Measurements from ENCODE around the gene SEMA4B.
A peak's percentile ranks its signal among the peaks of the same experiment; 100 is the strongest.

SEMA4B gene

GRCh38 chr15:90217671-90218394 is 16.7 kb downstream of the SEMA4B start:
- no peaks in the 10 kb centered on the region for H3K9me3 ChIP-seq (ENCODE audit: control insufficient read depth, low read length)
- no peak overlapping the region for H4K8ac ChIP-seq (ENCODE audit: low read length)
- H3K27me3 ChIP-seq (ENCODE audit: control insufficient read depth in 1 of 2, insufficient read depth in 1 of 2, low read length in 2 of 2): no peaks in the 10 kb centered on the region
- H3K4me2 ChIP-seq (ENCODE audit: low read length, poor library complexity, severe bottlenecking): no peak overlapping the region
- H3K9ac ChIP-seq (ENCODE audit: low read length): no peak overlapping the region
- H4K91ac ChIP-seq (ENCODE audit: low read length): no peak overlapping the region
- no peak for DNase-seq
- no peak overlapping the region for H3K23ac ChIP-seq (ENCODE audit: low read length in 2 of 2)
- no peak overlapping the region for H2BK120ac ChIP-seq (ENCODE audit: low read depth, low read length)
- no peak overlapping the region for H3K14ac ChIP-seq (ENCODE audit: low read length in 2 of 2)
- 87% methylated on average over 8 of the region's 9 CpGs for WGBS
- H3K18ac ChIP-seq (ENCODE audit: low read depth in 1 of 2, low read length in 2 of 2): no peak overlapping the region
- H3K4me1 ChIP-seq (ENCODE audit: control insufficient read depth, insufficient read depth, low read depth, low read length): peaks cover 21% of the 10 kb centered on the region
- H3K4ac ChIP-seq (ENCODE audit: low read depth in 1 of 2, low read length in 2 of 2): no peak overlapping the region
- H2BK12ac ChIP-seq (ENCODE audit: low read length in 2 of 2): no peak overlapping the region
- H3K27ac ChIP-seq (ENCODE audit: low read length, poor library complexity, severe bottlenecking): no peak overlapping the region
- H3K36me3 ChIP-seq (ENCODE audit: control insufficient read depth in 1 of 2, insufficient read depth in 2 of 2, low read depth in 1 of 2, low read length in 2 of 2): peaks cover 12 to 32% of the 10 kb centered on the region in 2 experiments
- no peak overlapping the region for H2BK5ac ChIP-seq (ENCODE audit: low read depth, low read length, poor library complexity, severe bottlenecking)
- H2AK5ac ChIP-seq (ENCODE audit: low read length, severe bottlenecking): no peak overlapping the region
- no peak overlapping the region for H2AFZ ChIP-seq (ENCODE audit: low read depth, low read length)
- H2BK15ac ChIP-seq (ENCODE audit: low read depth, poor library complexity, severe bottlenecking): no peak overlapping the region
- H3K79me1 ChIP-seq (replicated peaks; ENCODE audit: low read length, poor library complexity, severe bottlenecking): peaks cover 28% of the 10 kb centered on the region
- no peak overlapping the region for H3K4me3 ChIP-seq (ENCODE audit: insufficient read depth in 1 of 2, low read depth in 1 of 2, low read length in 2 of 2)

GRCh38 chr15:90219421-90220141 is 18.5 kb downstream of the SEMA4B start:
- no peak overlapping the region for H3K18ac ChIP-seq (ENCODE audit: low read depth in 1 of 2, low read length in 2 of 2)
- DNase-seq: peak; percentile 40
- no peak overlapping the region for H3K9ac ChIP-seq (ENCODE audit: low read length)
- no peak overlapping the region for H3K27ac ChIP-seq (ENCODE audit: low read length, poor library complexity, severe bottlenecking)
- no peak overlapping the region for H2BK12ac ChIP-seq (ENCODE audit: low read length in 2 of 2)
- peaks cover 29 to 46% of the 10 kb centered on the region in 2 experiments for H3K36me3 ChIP-seq (ENCODE audit: control insufficient read depth in 1 of 2, insufficient read depth in 2 of 2, low read depth in 1 of 2, low read length in 2 of 2)
- no peak overlapping the region for H2BK15ac ChIP-seq (ENCODE audit: low read depth, poor library complexity, severe bottlenecking)
- H3K4me3 ChIP-seq (ENCODE audit: insufficient read depth in 1 of 2, low read depth in 1 of 2, low read length in 2 of 2): no peak overlapping the region
- H3K4me2 ChIP-seq (ENCODE audit: low read length, poor library complexity, severe bottlenecking): no peak overlapping the region
- H2BK5ac ChIP-seq (ENCODE audit: low read depth, low read length, poor library complexity, severe bottlenecking): no peak overlapping the region
- peak overlapping the region; percentile 38 for H4K8ac ChIP-seq (ENCODE audit: low read length)
- no peak overlapping the region for H4K91ac ChIP-seq (ENCODE audit: low read length)
- no peak overlapping the region for H2AFZ ChIP-seq (ENCODE audit: low read depth, low read length)
- no peaks in the 10 kb centered on the region for H3K27me3 ChIP-seq (ENCODE audit: control insufficient read depth in 1 of 2, insufficient read depth in 1 of 2, low read length in 2 of 2)
- H3K4me1 ChIP-seq (ENCODE audit: control insufficient read depth, insufficient read depth, low read depth, low read length): peaks cover 22% of the 10 kb centered on the region
- H3K79me1 ChIP-seq (replicated peaks; ENCODE audit: low read length, poor library complexity, severe bottlenecking): peaks cover 36% of the 10 kb centered on the region
- no peak overlapping the region for H3K23ac ChIP-seq (ENCODE audit: low read length in 2 of 2)
- H2BK120ac ChIP-seq (ENCODE audit: low read depth, low read length): no peak overlapping the region
- H3K9me3 ChIP-seq (ENCODE audit: control insufficient read depth, low read length): no peaks in the 10 kb centered on the region
- 60% methylated on average over 17 of the region's 17 CpGs for WGBS
- H2AK5ac ChIP-seq (ENCODE audit: low read length, severe bottlenecking): peak overlapping the region; percentile 40
- no peak overlapping the region for H3K14ac ChIP-seq (ENCODE audit: low read length in 2 of 2)
- H3K4ac ChIP-seq (ENCODE audit: low read depth in 1 of 2, low read length in 2 of 2): no peak overlapping the region

- H3K9me3 ChIP-seq (ENCODE audit: control insufficient read depth, low read length): no peaks in the 10 kb centered on the region
- H3K23ac ChIP-seq (ENCODE audit: low read length in 2 of 2): no peak overlapping the region
- H2AFZ ChIP-seq (ENCODE audit: low read depth, low read length): no peak overlapping the region
- no peak overlapping the region for H4K91ac ChIP-seq (ENCODE audit: low read length)
- H3K36me3 ChIP-seq (ENCODE audit: control insufficient read depth in 1 of 2, insufficient read depth in 2 of 2, low read depth in 1 of 2, low read length in 2 of 2): peaks cover 46 to 58% of the 10 kb centered on the region in 2 experiments
- H3K27me3 ChIP-seq (ENCODE audit: control insufficient read depth in 1 of 2, insufficient read depth in 1 of 2, low read length in 2 of 2): no peaks in the 10 kb centered on the region
- H2BK5ac ChIP-seq (ENCODE audit: low read depth, low read length, poor library complexity, severe bottlenecking): no peak overlapping the region
- H2BK15ac ChIP-seq (ENCODE audit: low read depth, poor library complexity, severe bottlenecking): peak overlapping the region; percentile 70
- H3K79me1 ChIP-seq (replicated peaks; ENCODE audit: low read length, poor library complexity, severe bottlenecking): peaks cover 37% of the 10 kb centered on the region
- no peak overlapping the region for H3K18ac ChIP-seq (ENCODE audit: low read depth in 1 of 2, low read length in 2 of 2)
- no peak overlapping the region for H3K4me3 ChIP-seq (ENCODE audit: insufficient read depth in 1 of 2, low read depth in 1 of 2, low read length in 2 of 2)
- H2AK5ac ChIP-seq (ENCODE audit: low read length, severe bottlenecking): peak overlapping the region; percentile 15
- H3K14ac ChIP-seq (ENCODE audit: low read length in 2 of 2): no peak overlapping the region
- WGBS: 49% methylated on average over 13 of the region's 14 CpGs
- no peak overlapping the region for H3K4ac ChIP-seq (ENCODE audit: low read depth in 1 of 2, low read length in 2 of 2)
- H2BK120ac ChIP-seq (ENCODE audit: low read depth, low read length): no peak overlapping the region
- no peak overlapping the region for H3K9ac ChIP-seq (ENCODE audit: low read length)
- peaks cover 23% of the 10 kb centered on the region for H3K4me1 ChIP-seq (ENCODE audit: control insufficient read depth, insufficient read depth, low read depth, low read length)
- DNase-seq: peak; percentile 82
- peak overlapping the region; percentile 54 for H3K27ac ChIP-seq (ENCODE audit: low read length, poor library complexity, severe bottlenecking)
- H3K4me2 ChIP-seq (ENCODE audit: low read length, poor library complexity, severe bottlenecking): no peak overlapping the region
- no peak overlapping the region for H2BK12ac ChIP-seq (ENCODE audit: low read length in 2 of 2)
- H4K8ac ChIP-seq (ENCODE audit: low read length): no peak overlapping the region
These were observed 20.2 kb downstream of the SEMA4B start for GRCh38 chr15:90221246-90221900.

GRCh38 chr15:90222547-90222946 is 21.4 kb downstream of the SEMA4B start:
- Histone ChIP-seq H3K9me3 (ENCODE audit: control insufficient read depth, low read length) (no peaks in the 10 kb centered on the region), H3K23ac (ENCODE audit: low read length in 2 of 2) (no peak overlapping the region), H2BK120ac (ENCODE audit: low read depth, low read length) (no peak overlapping the region), H4K8ac (ENCODE audit: low read length) (no peak overlapping the region), H3K27me3 (ENCODE audit: control insufficient read depth in 1 of 2, insufficient read depth in 1 of 2, low read length in 2 of 2) (no peaks in the 10 kb centered on the region), H3K9ac (ENCODE audit: low read length) (no peak overlapping the region), H2BK5ac (ENCODE audit: low read depth, low read length, poor library complexity, severe bottlenecking) (no peak overlapping the region), H3K4me1 (ENCODE audit: control insufficient read depth, insufficient read depth, low read depth, low read length) (peaks cover 21% of the 10 kb centered on the region), H2AFZ (ENCODE audit: low read depth, low read length) (no peak overlapping the region), H2BK12ac (ENCODE audit: low read length in 2 of 2) (no peak overlapping the region), H3K4me3 (ENCODE audit: insufficient read depth in 1 of 2, low read depth in 1 of 2, low read length in 2 of 2) (no peak overlapping the region), H3K79me1 (replicated peaks; ENCODE audit: low read length, poor library complexity, severe bottlenecking) (peaks cover 32% of the 10 kb centered on the region), H4K91ac (ENCODE audit: low read length) (no peak overlapping the region), H3K27ac (ENCODE audit: low read length, poor library complexity, severe bottlenecking) (no peak overlapping the region), H3K18ac (ENCODE audit: low read depth in 1 of 2, low read length in 2 of 2) (no peak overlapping the region), H3K36me3 (ENCODE audit: control insufficient read depth in 1 of 2, insufficient read depth in 2 of 2, low read depth in 1 of 2, low read length in 2 of 2) (peaks cover 51 to 60% of the 10 kb centered on the region in 2 experiments), H3K4me2 (ENCODE audit: low read length, poor library complexity, severe bottlenecking) (no peak overlapping the region), H3K4ac (ENCODE audit: low read depth in 1 of 2, low read length in 2 of 2) (no peak overlapping the region), H3K14ac (ENCODE audit: low read length in 2 of 2) (no peak overlapping the region), H2BK15ac (ENCODE audit: low read depth, poor library complexity, severe bottlenecking) (no peak overlapping the region), H2AK5ac (ENCODE audit: low read length, severe bottlenecking) (no peak overlapping the region)
- no peak for DNase-seq
- no CpG with 5 or more reads among the region's 2 CpGs for WGBS

All from mesenchymal stem cell (in vitro differentiated cells and primary cell).